Hematopoietic multipotent progenitor cell treated with erythropoietin and hydrocortisone succinate and interleukin-3 and kit ligand, for 17 days (in vitro differentiated cells): ENCODE measurements around the gene CIAO2B.
A peak's percentile ranks its signal among the peaks of the same experiment; 100 is the strongest.
"Not testable (repeated sequence)": the region's sequence is repeated elsewhere in the genome, so short reads cannot be mapped to it uniquely, and the experiment has no call there.

Source experiments
- DNase-seq: peaks from one replicate; pipeline ENCODE4 v3.0.0-alpha.2; 2015; ENCODE audit warnings: low spot score

CIAO2B gene

DNA sequence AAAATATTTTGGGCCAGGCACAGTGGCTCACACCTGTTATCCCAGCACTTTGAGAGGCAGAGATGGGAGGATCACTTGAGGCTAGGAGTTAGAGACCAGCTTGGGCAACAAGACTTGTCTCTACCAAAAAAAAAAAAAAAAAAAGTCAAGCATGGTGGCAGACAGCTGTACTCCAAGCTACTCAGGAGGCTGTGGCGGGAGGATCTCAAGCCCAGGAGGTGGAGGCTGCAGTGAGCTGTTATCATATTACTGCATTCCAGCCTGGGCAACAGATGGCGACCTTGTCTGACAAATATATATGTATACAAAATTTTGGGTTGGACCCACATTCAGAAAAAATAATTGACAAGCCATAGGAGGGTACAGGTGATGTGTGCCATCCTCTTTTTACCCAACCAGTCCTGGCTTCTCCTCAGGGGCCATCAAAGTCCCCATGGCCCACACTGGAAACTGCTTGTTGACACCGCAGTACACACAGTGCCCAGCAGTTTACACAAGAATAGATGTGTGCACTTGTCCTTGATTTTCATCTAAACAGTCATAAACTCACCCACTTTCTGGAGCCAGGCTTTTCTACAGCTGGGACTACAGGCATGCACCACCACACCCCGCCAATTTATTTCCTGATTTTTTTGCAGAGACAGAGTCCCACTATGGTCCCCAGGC is 2.8 kb upstream of the CIAO2B start:
- DNase-seq, result peak; percentile 45

DNA sequence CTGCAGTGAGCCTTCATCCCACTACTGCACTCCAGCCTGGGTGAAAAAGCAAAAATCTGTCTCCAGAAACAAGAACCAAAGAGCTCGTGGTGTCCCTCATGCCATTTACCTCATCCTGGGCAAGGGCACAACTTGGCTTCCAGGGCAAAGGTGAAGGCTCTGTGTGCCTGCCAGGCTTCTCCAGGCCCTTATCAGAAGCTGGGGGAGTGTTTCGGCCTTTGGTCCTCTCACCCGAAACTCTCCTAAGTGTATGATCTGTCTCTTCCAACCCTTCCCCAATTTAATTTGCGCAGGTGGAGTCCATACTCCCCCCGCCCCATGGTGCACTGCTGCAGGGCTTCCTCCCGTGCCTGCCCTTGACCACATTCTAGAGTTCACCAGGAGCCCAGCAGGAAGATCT is 2.3 kb upstream of the CIAO2B start:
- DNase-seq, result no peak

DNA sequence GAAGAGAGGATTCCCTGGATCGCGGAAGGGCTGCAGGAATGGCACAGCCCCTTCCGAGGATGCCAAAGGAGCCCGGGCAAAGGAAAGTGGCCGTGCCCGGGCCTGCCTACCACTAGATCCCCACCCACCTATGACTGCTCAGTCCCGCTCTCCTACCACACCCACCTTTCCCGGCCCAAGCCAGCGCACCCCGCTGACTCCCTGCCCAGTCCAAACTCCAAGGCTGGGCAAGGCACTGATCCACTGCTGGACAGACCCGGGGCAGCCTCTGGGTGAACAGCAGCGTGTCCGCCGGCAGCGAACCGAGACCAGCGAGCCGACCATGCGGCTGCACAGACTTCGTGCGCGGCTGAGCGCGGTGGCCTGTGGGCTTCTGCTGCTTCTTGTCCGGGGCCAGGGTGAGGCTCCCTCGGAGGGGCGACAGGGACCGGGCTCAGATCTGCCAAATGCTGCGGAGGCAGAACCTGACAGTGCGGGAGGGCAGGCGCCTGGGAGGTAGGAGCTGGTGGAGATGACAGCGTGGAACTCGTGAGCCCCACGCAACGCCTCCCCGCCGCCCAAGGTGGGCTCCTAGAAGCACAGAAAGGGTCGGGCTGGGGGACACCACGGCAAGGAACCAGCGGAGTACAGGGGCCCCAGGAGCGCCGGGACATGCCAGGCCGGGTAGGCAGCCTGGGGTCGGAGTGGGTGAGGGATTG is 1.3 kb upstream of the CIAO2B start, which contains the start of gene CES2:
TSS of gene CES2 (plus strand) at position 203 of the 698 bp plus-strand sequence. CDS start at position 323, 120 bp downstream.
- no peak for DNase-seq

DNA sequence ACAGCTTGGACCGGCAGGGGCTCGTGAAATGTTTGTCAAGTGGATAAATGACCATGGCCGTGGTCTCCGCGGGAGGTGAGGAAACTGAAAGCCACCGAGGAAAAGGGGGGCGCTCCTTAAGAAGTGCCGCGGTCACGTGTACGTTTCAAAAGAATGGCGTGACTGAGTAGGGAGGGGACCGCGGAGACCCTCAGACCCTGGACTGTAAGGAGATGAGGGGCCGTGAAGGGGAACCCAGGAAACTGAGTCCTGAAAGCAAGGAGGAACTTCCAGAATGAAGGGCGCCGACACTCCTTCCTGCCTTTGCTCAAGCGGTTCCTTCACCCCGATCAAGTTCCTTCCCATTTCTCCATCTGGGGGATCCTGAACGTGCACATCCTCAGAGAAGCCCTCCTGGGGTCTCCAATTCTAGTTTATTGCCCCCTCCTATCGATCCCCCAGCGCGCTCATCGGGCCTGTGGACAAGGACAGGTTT is 674 bp upstream of the CIAO2B start:
- not testable (repeated sequence) for DNase-seq

DNA sequence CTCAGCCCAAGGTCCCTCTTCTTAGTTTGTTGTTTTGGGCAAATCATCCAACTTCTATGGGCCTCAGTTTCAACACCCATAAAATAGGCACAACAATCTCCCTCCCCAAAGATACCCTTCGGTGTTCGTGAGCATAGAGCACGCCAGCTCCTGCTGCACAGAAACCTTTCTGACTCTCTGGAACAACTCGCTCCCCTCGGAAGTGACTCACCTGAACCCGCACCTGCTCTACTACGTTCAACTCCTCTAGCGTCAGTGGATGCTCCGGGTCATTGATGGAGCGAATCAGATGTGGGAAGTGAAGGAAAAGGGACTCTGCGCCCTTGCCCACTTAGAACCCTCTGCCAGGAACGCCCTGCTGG is 445 bp downstream of the CIAO2B start:
- DNase-seq, result no peak

DNA sequence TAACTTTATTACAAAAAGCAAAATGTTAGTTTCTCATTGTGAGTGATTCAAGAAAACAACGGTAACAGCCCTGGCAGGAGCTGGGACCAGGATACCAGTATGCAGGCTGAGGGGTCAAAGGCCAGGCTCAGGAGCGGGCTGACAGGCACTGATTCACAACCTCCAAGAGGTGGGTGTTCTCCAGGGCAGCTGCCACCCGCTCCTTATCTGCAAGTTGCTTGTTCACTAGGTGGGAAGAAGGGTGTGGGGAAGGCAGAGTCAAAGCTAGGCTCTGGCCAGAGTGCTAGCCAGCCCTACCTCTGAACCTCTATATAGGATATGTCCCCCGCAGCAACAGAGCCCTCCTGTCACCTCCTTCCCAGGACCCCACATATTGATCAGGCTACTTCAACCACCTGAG is 2.1 kb downstream of the CIAO2B start:
- no peak for DNase-seq

DNA sequence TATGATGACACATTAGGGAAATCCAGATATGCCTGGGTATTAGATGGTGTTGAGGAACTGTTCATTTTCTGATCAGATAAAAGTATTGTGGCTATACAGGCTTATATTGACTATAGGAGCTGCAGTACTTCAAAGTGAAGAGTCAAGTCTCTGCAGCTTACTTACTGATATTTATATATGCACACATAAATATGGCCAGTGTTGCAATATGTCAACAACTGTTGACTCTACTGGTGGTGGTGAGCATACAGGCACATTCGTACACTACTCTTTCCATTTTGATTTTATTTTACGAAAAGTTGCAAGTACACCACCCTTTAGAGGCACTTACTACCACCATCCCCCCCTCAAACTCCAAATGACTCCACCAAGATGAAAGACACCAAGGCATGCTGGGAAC is 2.5 kb downstream of the CIAO2B start:
- DNase-seq, result no peak

DNA sequence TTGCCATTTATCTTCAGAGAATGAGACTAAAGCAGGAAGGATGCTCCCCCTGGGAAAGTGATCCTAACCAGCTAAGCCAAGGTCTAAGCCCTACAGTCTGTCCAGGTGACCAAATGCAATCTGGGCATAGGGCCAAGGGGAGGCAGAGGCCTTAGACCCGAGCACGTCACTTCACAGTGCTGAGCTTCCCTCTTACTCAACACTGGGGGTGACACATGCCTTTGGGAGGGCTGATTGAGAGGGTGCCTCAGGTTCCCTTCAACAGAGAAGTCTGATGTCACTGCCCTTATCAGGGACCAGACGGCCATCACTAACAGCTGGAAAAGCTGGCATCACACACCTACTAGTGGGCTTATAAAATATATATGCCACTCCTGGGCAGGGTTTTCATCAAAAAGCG is 4.0 kb downstream of the CIAO2B start:
- DNase-seq, result peak; percentile 76

DNA sequence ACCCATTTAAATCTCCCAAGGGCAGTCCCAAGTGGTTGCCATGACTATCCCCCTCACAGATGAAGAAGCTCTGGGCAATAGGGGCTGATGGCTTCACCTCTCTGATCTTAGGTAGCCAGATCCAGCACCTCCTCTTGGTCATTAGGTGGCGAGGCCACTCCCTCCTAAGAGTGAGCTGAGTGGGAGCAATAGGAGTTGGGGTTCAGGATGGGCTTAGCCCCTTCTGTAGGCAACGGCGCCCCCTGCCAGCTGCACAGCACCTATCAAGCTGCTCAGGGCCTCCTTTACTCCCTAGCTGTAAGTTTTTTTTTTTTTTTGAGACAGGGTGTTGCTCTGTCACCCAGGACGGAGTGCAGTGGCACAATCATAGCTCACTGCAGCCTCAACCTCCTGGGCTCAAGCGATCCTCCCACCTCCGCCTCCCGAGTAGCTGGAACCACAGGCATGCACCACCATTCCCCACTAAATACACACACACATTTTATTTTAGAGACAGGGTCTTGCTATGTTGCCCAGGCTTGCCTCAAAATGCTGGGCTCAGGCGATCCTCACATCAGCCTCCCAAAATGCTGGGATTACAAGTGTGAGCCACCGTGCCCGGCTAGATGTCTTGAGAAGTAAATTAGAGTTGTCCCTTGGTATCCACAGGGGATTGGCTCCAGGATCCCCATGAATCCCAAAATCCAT is 5.4 kb downstream of the CIAO2B start:
- DNase-seq, result peak; percentile 55

DNA sequence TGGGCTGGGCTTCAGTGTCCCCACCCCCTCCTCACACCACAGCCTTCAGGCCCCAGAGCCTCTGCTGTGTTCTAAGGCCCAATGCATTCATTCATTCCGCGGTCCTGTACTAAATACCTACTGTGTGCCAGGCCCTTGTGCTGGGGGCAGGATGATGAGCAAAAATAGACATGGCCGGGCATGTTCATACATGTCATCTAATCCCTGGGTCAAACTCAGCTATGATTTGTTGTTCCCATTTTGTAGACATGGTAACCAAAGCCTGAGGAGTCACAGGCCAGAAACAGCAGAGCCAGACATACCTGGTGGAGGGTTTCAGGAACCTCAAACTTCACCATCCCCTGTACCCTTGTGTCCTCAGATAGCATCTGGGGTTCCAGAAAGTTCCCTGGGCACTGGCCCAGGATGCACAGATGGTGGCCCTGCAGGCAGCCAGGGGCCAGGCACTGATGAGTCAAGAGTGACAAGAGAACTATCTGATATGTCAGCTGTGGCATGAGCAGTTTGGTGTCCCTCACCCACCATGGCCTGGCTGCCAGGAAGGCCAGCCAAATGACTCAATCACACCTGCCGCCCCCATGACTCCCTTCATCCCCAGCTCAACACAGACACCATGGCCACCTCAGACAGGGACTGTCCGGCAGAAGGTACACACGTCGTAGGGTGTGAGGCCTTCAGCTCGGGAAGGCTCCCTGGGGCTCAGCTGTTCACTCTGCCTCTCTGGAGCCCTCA is 6.1 kb downstream of the CIAO2B start:
- peak; percentile 68 for DNase-seq

DNA sequence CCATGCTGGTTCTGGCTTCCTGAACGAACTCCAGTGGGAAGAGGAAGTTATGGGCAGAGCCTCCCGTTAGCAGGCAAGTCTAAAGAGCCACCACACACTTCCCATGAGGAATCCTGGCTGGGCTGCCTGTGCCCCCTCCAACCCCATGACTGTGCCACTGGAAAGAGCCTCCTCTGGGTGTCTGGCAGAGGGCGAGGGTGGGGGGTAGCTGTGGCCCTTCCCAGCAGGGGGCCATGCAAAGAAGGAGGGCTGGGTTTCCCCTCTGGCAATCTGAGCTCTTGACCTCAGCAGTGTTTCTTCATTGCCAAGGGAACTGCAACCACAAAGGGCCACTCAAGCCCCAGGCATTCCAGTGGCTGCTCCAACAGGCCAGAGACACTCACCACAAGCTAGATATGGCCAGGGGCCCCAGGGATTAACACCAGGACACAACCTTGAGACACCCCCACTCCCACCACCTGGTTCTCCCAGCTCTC is 7.2 kb downstream of the CIAO2B start:
- no peak for DNase-seq

DNA sequence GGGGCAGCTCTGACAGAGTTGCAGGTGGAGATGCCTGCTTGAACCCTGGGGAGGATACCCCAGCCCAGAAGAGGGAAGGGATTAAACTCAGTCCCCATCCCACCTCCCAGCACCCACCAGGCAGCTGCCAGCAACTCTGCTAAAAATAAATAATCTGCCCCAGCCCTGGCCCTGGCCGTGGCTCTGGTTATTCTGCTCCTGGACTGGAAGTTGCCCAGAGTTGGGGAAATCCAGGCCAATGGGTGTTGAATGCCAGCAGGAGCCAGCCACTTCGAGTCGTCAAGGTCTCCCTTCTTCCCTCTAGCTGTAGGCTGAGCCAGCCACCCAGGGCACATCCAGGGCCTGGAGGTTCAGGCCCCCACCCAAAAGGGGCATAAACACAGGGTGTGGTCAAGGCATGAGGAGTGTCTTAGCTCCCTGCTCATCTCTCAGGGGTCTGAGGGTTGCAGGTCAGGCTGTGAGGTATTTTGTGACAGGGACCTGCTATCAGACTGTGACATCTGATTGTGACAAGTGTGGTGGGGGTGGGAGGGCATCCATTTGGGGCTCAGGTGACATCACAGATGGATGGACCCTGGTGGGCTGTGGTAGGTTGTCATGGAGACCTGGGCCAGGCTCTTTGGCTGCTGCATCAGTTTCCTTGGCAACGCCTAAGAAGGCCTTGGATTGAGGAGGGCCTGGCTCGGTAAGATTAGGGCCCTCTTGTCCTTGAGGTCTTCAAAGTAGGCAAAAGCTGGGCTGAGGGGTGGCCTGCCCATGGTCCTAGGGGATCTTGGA is 7.8 kb downstream of the CIAO2B start:
- no peak for DNase-seq

DNA sequence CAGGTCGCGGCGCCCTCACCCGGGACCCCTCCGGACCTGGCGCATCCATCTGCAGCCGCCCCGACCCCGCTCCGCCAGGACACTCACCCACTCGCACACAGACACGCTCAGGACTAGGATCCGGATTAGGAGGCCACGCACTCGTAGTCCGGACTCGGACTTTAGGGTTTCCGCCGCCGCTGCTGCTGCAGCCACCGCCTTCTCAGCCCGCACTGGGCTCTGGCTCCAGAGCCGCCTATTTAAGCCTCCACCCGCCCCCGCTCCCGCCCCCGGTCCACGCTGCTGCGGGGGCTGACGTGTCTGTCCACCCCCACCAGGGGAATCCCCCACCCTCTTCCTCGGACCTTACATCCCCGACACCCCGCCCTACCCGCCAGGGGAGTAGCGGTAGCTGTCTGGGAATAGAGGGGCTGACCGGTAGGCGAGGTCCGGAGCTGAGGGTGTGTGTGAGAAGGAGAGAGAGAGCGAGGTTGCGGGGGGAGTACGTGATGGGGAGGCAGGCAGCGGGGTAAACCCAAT is 8.8 kb downstream of the CIAO2B start, which contains the start of gene RRAD:
TSS of gene RRAD (minus strand) at position 214 of the 519 bp plus-strand sequence. CDS start 356 bp downstream, outside the sequence.
- DNase-seq, result no peak

DNA sequence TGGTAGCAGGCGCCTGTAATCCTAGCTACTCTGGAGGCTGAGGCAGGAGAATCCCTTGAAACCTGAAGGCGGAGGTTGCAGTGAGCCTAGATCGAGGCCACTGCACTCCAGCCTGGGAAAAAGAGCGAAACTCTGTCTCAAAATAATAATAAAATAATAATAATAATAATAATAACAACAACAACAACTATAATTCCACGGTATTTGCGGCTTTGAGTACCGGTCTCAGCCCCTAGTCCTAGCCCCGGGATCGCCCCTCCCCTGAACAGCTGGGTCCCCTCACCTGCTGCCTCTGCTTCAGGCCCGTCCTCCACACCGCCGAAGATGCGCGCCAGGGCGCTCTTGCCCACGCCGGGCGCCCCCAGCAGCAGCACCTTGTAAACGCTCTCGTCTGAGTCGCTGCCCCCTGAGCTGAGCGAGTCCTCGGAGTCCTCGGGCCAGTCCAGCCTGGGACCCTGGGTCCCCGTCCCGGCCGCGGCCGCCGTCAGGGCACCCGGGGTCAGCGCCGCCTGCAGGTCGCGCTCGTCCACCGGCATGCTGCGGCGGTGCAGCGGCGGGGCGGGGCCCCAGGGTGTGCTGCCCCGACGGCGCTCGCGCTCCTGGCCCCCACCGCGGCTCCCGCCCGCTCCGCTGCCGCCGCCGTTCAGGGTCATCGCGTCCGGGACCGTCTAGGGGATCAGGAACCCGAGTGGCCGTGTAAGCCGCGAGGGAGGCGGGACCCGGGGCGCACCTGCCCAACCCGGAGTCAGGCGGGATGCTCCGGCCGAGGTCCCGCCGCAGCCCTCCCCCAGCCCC is 9.5 kb downstream of the CIAO2B start:
- peak; percentile 23 for DNase-seq

DNA sequence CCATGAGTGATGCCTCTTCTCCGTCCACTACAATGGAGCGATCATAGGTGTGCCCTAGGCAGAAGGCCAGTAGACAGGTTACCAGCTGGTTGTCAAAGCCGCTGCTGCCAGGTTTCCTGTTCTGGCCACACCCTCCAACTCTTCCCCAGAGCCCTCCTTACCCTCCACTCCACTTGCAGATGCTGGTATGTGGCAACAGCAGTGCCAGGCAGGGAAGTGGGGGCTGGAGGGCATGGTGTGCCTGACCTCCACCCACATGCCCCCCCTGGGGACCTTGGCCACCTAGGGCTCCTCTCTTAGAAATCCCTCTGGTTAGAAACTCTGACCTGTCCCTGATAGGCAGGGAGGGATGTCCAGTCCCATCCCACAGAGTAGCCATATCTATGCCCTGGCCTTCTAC is 10.3 kb downstream of the CIAO2B start:
- no peak for DNase-seq

DNA sequence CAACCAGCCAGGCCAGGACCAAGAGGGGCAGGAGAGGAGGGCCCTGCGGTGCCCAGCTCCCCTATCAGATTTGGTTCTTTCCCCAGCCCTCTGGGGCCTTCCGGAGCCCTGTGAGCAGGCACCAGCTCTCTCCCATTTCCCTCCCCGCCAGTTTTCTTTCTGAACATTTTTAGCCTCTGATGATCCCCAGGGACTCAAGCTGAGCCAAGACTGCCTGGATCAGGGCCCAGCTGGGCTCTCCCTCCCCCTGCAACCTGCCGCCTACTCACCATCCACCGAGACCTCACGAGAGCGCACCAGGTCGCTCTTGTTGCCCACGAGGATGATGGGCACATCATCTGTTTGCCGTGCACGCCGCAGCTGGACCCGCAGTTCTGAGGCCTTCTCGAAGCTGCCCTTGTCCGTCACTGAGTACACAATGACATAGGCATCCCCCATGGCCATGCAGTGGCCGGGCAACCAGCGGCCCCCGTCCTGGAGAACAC is 10.9 kb downstream of the CIAO2B start:
- no peak for DNase-seq

DNA sequence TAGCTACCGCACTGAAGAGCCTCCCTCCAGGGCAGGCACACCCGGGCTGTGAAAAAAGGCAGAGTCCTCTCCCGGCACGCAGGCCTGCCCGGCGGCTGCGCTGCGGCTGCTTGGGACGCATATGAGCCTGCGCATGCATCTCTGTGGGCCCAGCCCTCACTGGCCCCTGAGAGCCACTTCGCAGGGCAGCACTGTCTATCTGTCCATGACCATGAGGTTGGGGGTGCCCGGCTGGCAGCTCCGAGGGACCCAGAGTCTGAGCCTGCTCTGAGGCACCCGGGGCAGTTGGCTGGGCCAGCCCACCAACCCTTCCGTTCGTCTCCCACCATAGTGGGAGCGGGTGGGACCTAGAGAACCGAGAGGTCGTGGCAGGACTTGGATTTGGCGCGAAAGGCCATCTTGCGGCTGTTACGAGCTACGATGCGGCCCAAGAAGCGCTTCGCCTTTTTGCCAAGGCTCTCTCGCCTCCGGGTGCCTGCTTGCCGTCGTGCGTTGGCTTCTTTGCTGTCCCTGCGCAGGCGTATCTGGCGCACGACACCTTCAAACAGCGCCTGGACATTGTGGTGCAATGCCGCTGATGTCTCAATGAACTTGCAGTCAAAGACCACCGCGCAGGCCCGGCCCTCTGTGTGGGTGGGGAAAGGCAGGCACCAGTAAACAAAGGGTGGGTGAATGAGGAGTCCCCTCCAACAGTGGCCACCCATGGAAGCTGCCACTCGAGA is 12.3 kb downstream of the CIAO2B start:
- no peak for DNase-seq

DNA sequence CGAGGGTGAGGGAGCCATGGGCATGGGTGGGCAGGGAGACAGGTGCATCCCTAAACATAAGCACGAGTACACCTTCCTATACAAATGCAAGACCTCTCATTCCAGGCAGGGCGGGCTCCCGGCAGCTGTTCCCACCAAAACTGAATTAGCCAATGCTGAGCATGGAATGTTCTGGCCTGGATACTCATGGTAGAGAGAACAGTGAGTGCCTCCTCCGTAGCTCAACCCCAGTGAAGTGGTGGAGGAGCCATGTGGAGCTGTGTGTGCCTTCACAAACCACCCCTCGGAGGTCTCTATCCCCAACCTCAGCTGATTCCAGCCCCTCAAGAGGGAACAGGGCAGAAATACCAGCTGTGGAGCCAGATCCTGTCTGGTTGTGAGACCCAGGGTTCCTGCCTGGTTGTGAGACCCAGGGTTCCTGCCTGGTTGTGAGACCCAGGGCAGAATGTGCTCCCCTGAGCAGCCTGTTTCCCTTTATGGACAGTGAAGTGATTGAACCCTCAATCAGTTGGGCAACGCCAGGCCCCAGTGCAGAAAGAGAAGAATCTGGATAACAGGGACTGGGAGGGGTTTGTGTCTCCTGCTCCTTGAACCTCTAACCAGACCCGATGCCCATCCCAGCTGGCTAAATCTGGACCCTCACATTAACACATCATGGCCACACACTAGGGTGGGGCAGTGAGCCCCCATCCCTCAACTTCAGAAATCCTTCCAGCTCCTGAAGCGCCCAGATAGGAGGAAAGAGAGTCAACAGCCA is 13.1 kb downstream of the CIAO2B start:
- no peak for DNase-seq

DNA sequence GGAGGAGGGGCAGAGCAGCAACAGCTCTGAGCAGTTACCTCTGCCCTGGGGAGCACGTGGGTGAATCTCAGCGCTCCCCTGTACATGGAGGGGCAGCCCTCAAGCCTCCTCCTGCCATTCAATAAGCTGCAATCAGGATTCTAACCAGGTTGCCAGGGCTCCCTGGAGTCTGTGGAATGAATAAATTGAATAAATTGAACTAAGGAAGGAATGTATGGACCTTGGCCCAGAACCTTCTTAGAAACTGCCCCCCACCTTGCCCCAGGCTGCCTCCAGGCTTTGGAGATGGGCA is 14.0 kb downstream of the CIAO2B start:
- DNase-seq, result no peak
